Upper lobe of left lung (tissue), 6 donors: ENCODE data around the gene AIFM3. TPM values are rescaled to one million over a fixed set of nuclear protein-coding genes. Genes with fewer than 3 reads are reported as not detected.
A peak's percentile ranks its signal among the peaks of the same experiment; 100 is the strongest.

Experiments
- ATAC-seq, 2 donors: fragments of 200-7000 bp; cut with Tn5 transposase; one replicate each; pipeline ENCODE4 v1.9.1; 2022; ENCODE audit warnings: mild to moderate bottlenecking in 2 of 2, moderate library complexity in 2 of 2; ENCODE audit not compliant: low FRiP score in 2 of 2
- DNase-seq, 2 donors: peaks; one replicate each; pipeline ENCODE4 v3.0.0-alpha.2; 2019 to 2020
- H3K27ac ChIP-seq, 4 donors: fragments of 200-600 bp; sonication (generic); one replicate each; pipeline ENCODE4 v1.5.1; 2016 to 2019
- H3K27me3 ChIP-seq, 4 donors: fragments of 200-600 bp; sonication (generic); one replicate each; pipeline ENCODE4 v1.5.1; 2017 to 2019
- H3K36me3 ChIP-seq, 4 donors: fragments of 200-600 bp; sonication (generic); one replicate each; pipeline ENCODE4 v1.5.1; 2016 to 2019
- H3K4me1 ChIP-seq, 4 donors: fragments of 200-600 bp; sonication (generic); one replicate each; pipeline ENCODE4 v1.5.1; 2018 to 2019
- H3K4me3 ChIP-seq, 4 donors: fragments of 200-600 bp; sonication (generic); one replicate each; pipeline ENCODE4 v1.5.1; 2017 to 2019; ENCODE audit warnings: mild to moderate bottlenecking in 2 of 4, moderate library complexity in 1 of 4
- H3K9me3 ChIP-seq, 4 donors: fragments of 200-600 bp; sonication (generic); one replicate each; pipeline ENCODE4 v1.5.1; 2018 to 2019
- EP300 ChIP-seq, 4 donors: sonication (generic); formaldehyde crosslinking; IDR thresholded peaks; one replicate each; pipeline ENCODE4 v1.5.1; 2017; ENCODE audit warnings: antibody characterized with exemption in 4 of 4, control low read depth in 2 of 4
- POLR2A ChIP-seq, 4 donors: fragments of 450-650 bp; IDR thresholded peaks; one replicate each; pipeline ENCODE4 v1.5.1; 2016 to 2017; ENCODE audit warnings: antibody characterized with exemption in 4 of 4, mild to moderate bottlenecking in 2 of 4
- POLR2AphosphoS5 ChIP-seq, 2 donors: sonication (generic); formaldehyde crosslinking; IDR thresholded peaks; one replicate each; pipeline ENCODE4 v1.5.1; 2017; ENCODE audit warnings: antibody characterized with exemption in 2 of 2
- WGBS, 2 donors: methylation state at CpG; one replicate each; pipeline ENCODE4 v1.1.5; 2017 to 2018; 5-methylcytosine and 5-hydroxymethylcytosine counted together
- total RNA-seq, 6 donors: library from RNA; depleted of rRNA in 4 of 6; stranded (reverse); fragments of >200 nt in 4 of 6; gene quantifications; one replicate each; pipeline versions ENCODE4 v1.1.0 to v1.2.1, GENCODE V29; 2016 to 2021
- TF ChIP-seq, protein P1 (sequence below), 6 experiments: fragments of 450-650 bp in 4 of 6; fragments of 200-600 bp in 2 of 6; sonication (generic) in 2 of 6; IDR thresholded peaks; one replicate each; pipeline ENCODE4 v1.5.1; 2016 to 2019; ENCODE audit warnings: antibody characterized with exemption in 6 of 6
- donor health status: DM: no; HTN: no; CAD: no; lungs with moderate emphysema.
- donor health status: DM: no; HTN: yes; CAD: no; lungs with severe emphysema.

The AIFM3 gene
- total RNA-seq, 6 donors from 2014 or later: 4.7 to 9.4 (median 6.6) TPM

GRCh38 chr22:20962491-20962945 is 4.5 kb upstream of the AIFM3 start:
- Histone ChIP-seq H3K27me3 (peaks cover 0 to 10% (median 3%) of the 10 kb centered on the region in 4 donors), H3K36me3 (no peaks in the 10 kb centered on the region), H3K4me1 (peaks cover 14 to 31% (median 18%) of the 10 kb centered on the region in 4 donors), H3K27ac (no peak overlapping the region), H3K9me3 (no peaks in the 10 kb centered on the region), H3K4me3 (no peak overlapping the region)
- WGBS, 2 donors: 95 to 97% methylated on average over 6 of the region's 6 CpGs
- DNase-seq: no peak
- ATAC-seq: no peak
- TF ChIP-seq POLR2AphosphoS5 (IDR thresholded peaks at IDR 0.05): no peak
- TF ChIP-seq, protein P1, sequence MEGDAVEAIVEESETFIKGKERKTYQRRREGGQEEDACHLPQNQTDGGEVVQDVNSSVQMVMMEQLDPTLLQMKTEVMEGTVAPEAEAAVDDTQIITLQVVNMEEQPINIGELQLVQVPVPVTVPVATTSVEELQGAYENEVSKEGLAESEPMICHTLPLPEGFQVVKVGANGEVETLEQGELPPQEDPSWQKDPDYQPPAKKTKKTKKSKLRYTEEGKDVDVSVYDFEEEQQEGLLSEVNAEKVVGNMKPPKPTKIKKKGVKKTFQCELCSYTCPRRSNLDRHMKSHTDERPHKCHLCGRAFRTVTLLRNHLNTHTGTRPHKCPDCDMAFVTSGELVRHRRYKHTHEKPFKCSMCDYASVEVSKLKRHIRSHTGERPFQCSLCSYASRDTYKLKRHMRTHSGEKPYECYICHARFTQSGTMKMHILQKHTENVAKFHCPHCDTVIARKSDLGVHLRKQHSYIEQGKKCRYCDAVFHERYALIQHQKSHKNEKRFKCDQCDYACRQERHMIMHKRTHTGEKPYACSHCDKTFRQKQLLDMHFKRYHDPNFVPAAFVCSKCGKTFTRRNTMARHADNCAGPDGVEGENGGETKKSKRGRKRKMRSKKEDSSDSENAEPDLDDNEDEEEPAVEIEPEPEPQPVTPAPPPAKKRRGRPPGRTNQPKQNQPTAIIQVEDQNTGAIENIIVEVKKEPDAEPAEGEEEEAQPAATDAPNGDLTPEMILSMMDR (IDR thresholded peaks at IDR 0.05): no peak

DNA sequence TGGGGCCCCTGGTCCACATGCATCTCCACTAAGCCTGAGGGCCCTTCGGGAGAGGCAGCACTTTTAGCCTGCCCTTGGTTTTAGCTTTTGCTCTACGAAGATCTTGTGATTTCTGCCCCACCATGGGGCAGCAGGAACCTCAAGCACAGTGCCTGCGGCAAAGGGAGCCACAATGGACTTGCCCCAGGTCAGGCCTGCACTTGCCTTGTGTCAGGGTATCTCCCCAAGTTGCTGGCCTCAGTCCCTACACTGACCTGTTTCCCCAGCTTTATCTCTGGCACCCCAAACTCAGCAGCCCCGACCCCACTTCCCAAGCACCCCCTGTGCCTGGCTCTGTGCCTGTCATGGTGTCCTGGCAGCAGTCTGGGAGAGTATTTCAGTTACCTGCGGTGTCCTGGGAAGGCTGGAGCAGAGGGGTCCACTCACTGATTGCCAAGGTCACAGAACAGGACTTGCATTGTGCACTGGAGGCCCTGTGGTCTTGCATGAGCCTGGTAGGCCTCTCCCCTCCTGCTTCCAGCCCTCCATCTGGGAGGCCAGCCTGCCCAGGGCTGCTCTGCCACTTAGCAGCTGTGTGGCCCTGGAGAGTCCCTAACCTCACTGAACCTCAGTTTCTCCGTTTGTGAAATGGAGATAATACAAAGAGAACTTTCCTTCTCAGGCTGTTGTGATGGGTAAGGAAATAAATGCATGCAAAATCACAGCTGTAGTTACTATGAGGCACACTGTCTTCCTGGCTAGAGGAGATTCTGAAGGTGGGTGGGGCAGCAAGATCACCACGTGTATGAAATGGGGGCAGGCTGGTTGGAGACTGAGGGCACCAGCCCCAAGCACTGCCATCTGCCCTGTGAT is 3.6 kb upstream of the AIFM3 start:
- Histone ChIP-seq H3K4me3 (no peak overlapping the region), H3K9me3 (no peaks in the 10 kb centered on the region), H3K27ac (no peak overlapping the region), H3K36me3 (no peaks in the 10 kb centered on the region), H3K27me3 (peaks cover 0 to 10% (median 3%) of the 10 kb centered on the region in 4 donors), H3K4me1 (peaks cover 8 to 22% (median 10%) of the 10 kb centered on the region in 4 donors)
- DNase-seq (no peak), ATAC-seq (no peak)
- WGBS, 2 donors: 70 to 85% methylated on average over 5 to 7 of the region's 7 CpGs
- TF ChIP-seq POLR2A (IDR thresholded peaks at IDR 0.05) (no peak), POLR2AphosphoS5 (IDR thresholded peaks at IDR 0.05) (no peak), EP300 (IDR thresholded peaks at IDR 0.05) (no peak)
- TF ChIP-seq, protein P1 (IDR thresholded peaks at IDR 0.05): no peak

DNA sequence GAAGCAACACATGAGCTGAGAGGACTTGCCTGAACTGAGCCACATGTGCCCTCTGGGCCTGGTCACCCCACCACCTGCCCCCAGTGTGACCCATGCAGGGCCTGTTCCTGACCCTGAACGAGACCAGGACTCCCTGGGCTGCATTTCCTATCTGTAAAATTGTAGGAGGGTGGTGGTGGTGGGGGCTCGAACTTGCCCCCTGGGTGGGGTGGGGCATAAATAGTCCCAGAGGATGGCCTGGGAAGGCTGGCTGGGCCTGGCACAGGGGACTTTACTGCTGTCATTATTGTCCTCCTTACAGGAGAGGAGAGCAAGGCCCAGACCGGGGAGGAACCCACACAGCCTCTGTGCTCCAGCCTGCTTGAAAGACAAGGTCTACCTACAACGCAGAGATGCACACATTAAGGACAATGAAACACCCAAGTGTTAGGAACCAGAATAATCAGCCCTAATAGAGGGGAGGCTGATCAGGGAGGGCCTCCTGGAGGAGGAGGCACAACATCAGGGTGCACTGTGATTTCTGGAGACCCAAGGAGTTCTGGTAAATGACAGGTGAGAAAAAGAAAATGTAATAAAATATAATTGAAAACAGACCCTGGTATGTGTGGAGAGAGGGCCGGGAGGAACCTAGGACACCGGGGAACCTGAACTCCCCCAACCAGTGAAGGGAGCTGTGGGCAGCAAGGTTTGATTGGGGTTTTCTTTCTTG is 2.8 kb upstream of the AIFM3 start:
- Histone ChIP-seq H3K27ac (no peak overlapping the region), H3K36me3 (no peaks in the 10 kb centered on the region), H3K4me3 (peak overlapping the region in 3 of 4 donors; percentile 37 to 47 (median 38)), H3K9me3 (no peaks in the 10 kb centered on the region), H3K27me3 (peaks cover 0 to 10% (median 3%) of the 10 kb centered on the region in 4 donors), H3K4me1 (peaks cover 8 to 22% (median 9%) of the 10 kb centered on the region in 4 donors)
- DNase-seq (no peak), ATAC-seq (no peak)
- 51 to 61% methylated on average over 4 to 6 of the region's 6 CpGs for WGBS, 2 donors
- TF ChIP-seq, protein P1 (IDR thresholded peaks at IDR 0.05): no peak
- TF ChIP-seq POLR2A (IDR thresholded peaks at IDR 0.05) (no peak), POLR2AphosphoS5 (IDR thresholded peaks at IDR 0.05) (no peak), EP300 (IDR thresholded peaks at IDR 0.05) (no peak)

DNA sequence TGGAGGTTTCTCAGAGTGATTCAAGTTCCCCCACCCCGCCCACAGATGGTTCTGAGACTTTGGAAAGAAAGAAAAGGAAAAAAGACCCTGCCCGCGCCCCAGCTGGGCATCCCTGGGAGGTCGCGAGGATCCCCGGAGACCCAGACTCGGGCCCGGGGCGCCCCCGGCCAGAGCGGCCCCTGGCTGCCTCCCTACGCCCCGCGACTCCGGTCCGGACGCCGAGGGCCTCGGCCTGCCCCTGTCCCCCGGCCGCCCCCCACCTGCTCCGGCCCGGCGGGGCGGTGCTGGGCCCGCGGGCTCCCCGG is 2.3 kb upstream of the AIFM3 start:
- ATAC-seq: no peak
- Histone ChIP-seq H3K9me3 (no peaks in the 10 kb centered on the region), H3K4me3 (peak overlapping the region in 3 of 4 donors; percentile 37 to 47 (median 38)), H3K27ac (no peak overlapping the region), H3K36me3 (no peaks in the 10 kb centered on the region), H3K27me3 (peaks cover 0 to 10% (median 3%) of the 10 kb centered on the region in 4 donors), H3K4me1 (peaks cover 8 to 22% (median 9%) of the 10 kb centered on the region in 4 donors)
- TF ChIP-seq, protein P1 (IDR thresholded peaks at IDR 0.05): no peak
- TF ChIP-seq EP300 (IDR thresholded peaks at IDR 0.05): no peak
- no peak for TF ChIP-seq POLR2A (IDR thresholded peaks at IDR 0.05)
- TF ChIP-seq POLR2AphosphoS5 (IDR thresholded peaks at IDR 0.05): no peak
- DNase-seq: no peak
- WGBS, 2 donors: 6 to 16% methylated on average over 5 to 21 of the region's 28 CpGs
